ENCODE data around the gene SMPX.

Gene SMPX

DNA sequence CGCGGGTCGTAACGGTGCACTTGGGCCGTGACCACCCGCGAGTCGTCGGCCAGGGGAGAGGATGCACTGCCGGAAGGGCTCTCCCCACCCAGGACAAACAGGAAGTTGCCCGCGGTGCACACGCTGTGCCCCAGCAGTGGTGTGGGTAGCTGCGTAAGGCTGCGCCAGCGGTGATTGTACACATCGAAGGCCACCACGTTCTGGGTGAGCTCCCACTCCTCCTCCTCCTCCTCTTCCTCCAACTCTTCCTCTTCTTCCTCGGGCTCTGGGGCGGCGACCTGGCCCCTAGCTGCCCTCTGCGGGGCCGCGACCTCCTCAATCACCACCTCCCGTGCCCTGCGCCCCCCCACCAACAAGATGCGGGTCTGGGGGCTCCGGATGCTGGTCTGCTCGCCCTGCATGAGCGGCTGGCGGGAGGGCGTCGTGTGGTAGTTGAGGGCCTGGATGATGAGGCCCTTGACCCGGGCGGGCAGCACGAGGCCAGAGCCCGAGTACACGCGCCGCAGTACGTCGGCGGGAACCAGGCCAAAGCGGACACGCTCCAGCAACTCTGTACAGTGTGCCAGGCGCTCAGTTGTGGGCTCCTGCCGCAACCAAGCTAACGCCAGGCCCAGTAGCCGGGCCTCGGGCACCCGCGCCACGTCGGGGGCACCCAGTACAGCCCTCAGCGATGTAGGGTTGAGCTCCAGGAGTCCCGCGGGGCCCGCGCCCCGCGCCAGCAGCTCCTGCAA lies 101.2 kb downstream of the SMPX start:
- DNase-seq: no peak

Measured in effector CD4-positive, alpha-beta T cell (primary cell).